H1 (cell line): ENCODE data around the gene CPNE8. TPM values are rescaled to one million over a fixed set of nuclear protein-coding genes. Genes with fewer than 3 reads are reported as not detected.

Experiments used
- CTCF ChIA-PET: fragments of 300-600 bp; sonication (Branson Sonifier 250); formaldehyde crosslinking; loops from one replicate; lab custom pipeline; 2021; ENCODE audit not compliant: partially characterized antibody; lab: Charles Lee
- POLR2A ChIA-PET: fragments of 300-600 bp; sonication (Branson Sonifier 250); formaldehyde crosslinking; loops from one replicate; lab custom pipeline; 2021; ENCODE audit warnings: inconsistent platforms; ENCODE audit not compliant: partially characterized antibody; lab: Charles Lee
- DNase-seq, 2 experiments: peaks; one replicate each; pipeline versions ENCODE4 v3.0.0 to v3.0.0-alpha.2; 2010 to 2022; ENCODE audit warnings: low spot score in 2 of 2, low read depth in 1 of 2, mixed read lengths in 1 of 2
- FAIRE-seq: peaks from 2 replicates; lab custom pipeline; 2011; peaks lifted over from hg19 to GRCh38; lab: Jason Lieb, UNC
- H2AFZ ChIP-seq: 2 replicates; pipeline ENCODE4 v1.8.1; 2012; ENCODE audit warnings: low read length, inconsistent platforms
- H2AK5ac ChIP-seq: 2 replicates; pipeline ENCODE4 v1.6.1; 2013; ENCODE audit warnings: low read depth, low read length
- H2BK120ac ChIP-seq: replicated peaks from 2 replicates; pipeline ENCODE3; 2013; ENCODE audit warnings: low read depth, low read length, inconsistent platforms
- H2BK12ac ChIP-seq: 2 replicates; pipeline ENCODE4 v1.6.1; 2013; ENCODE audit warnings: low read depth, low read length
- H2BK15ac ChIP-seq: 2 replicates; pipeline ENCODE4 v1.6.1; 2013; ENCODE audit warnings: low read length
- H2BK20ac ChIP-seq: 2 replicates; pipeline ENCODE4 v1.6.1; 2013; ENCODE audit warnings: low read length
- H2BK5ac ChIP-seq: 2 replicates; pipeline ENCODE4 v1.6.1; 2013; ENCODE audit warnings: low read depth, low read length
- H3K14ac ChIP-seq: 2 replicates; pipeline ENCODE4 v1.6.1; 2013; ENCODE audit warnings: inconsistent platforms; ENCODE audit not compliant: insufficient read length
- H3K18ac ChIP-seq: 2 replicates; pipeline ENCODE4 v1.6.1; 2013; ENCODE audit warnings: low read length; ENCODE audit errors: extremely low read depth
- H3K23ac ChIP-seq: 2 replicates; pipeline ENCODE4 v1.6.1; 2013; ENCODE audit warnings: inconsistent platforms; ENCODE audit not compliant: insufficient read length
- H3K23me2 ChIP-seq: 2 replicates; pipeline ENCODE4 v1.6.1; 2013; ENCODE audit warnings: low read depth, low read length
- H3K27ac ChIP-seq: 2 replicates; pipeline ENCODE4 v1.6.1; 2011; ENCODE audit warnings: low read depth, low read length, inconsistent platforms
- H3K27me3 ChIP-seq, 4 experiments: replicated peaks in 1 of 4; 1 replicate in 1 of 4; 2 replicates in 3 of 4; pipeline versions ENCODE4 v1.6.1 to v1.8.1; 2011 to 2013; ENCODE audit warnings: low read length in 3 of 4, mild to moderate bottlenecking in 3 of 4, inconsistent platforms in 2 of 4, mixed read lengths in 2 of 4, moderate library complexity in 1 of 4; ENCODE audit not compliant: control insufficient read depth in 3 of 4, insufficient read depth in 3 of 4; ENCODE audit errors: extremely low read depth in 1 of 4
- H3K36me3 ChIP-seq, 4 experiments: 2 replicates each; pipeline versions ENCODE4 v1.6.1 to v1.8.1; 2011 to 2013; ENCODE audit warnings: mild to moderate bottlenecking in 4 of 4, low read length in 3 of 4, moderate library complexity in 2 of 4, control low read depth in 1 of 4, inconsistent platforms in 1 of 4; ENCODE audit not compliant: insufficient read depth in 4 of 4, control insufficient read depth in 2 of 4
- H3K4ac ChIP-seq: replicated peaks from 2 replicates; pipeline ENCODE3; 2013; ENCODE audit warnings: low read length, low read depth, mixed read lengths, inconsistent platforms; ENCODE audit not compliant: insufficient read length
- H3K4me1 ChIP-seq, 4 experiments: replicated peaks in 1 of 4; 1 replicate in 1 of 4; 2 replicates in 3 of 4; pipeline versions ENCODE4 v1.6.1 to v1.8.1; 2011 to 2013; ENCODE audit warnings: low read length in 3 of 4, inconsistent platforms in 2 of 4, mixed read lengths in 1 of 4; ENCODE audit not compliant: insufficient read depth in 4 of 4, control insufficient read depth in 3 of 4
- H3K4me2 ChIP-seq, 2 experiments: 2 replicates each; pipeline versions ENCODE4 v1.6.1 to v1.8.1; 2011 to 2013; ENCODE audit warnings: low read depth in 2 of 2, low read length in 2 of 2, control low read depth in 1 of 2, inconsistent platforms in 1 of 2, mild to moderate bottlenecking in 1 of 2; ENCODE audit not compliant: insufficient read depth in 1 of 2
- H3K4me3 ChIP-seq, 4 experiments: fragments of 200-600, 300-600 bp in 1 of 4; sonication (generic), shearing (Covaris generic), sonication (Bioruptor Twin) in 1 of 4; 2 replicates each; pipeline versions ENCODE4 v1.5.1 to v1.8.1; 2011 to 2016; ENCODE audit warnings: low read length in 4 of 4, low read depth in 3 of 4, control low read depth in 2 of 4, inconsistent platforms in 2 of 4, mild to moderate bottlenecking in 2 of 4, mixed read lengths in 1 of 4, moderate library complexity in 1 of 4; ENCODE audit not compliant: insufficient read depth in 2 of 4; ENCODE audit errors: extremely low read depth in 1 of 4
- H3K56ac ChIP-seq: replicated peaks from 2 replicates; pipeline ENCODE3; 2013; ENCODE audit warnings: low read depth, mild to moderate bottlenecking, mixed read lengths, low read length, inconsistent platforms; ENCODE audit not compliant: insufficient read length
- H3K79me1 ChIP-seq: 2 replicates; pipeline ENCODE4 v1.6.1; 2013; ENCODE audit warnings: low read depth, low read length, control low read depth
- H3K79me2 ChIP-seq, 2 experiments: 2 replicates each; pipeline versions ENCODE4 v1.6.1 to v1.8.1; 2012 to 2013; ENCODE audit warnings: low read length in 2 of 2, mild to moderate bottlenecking in 2 of 2, inconsistent platforms in 1 of 2; ENCODE audit not compliant: insufficient read depth in 2 of 2, control insufficient read depth in 1 of 2
- H3K9ac ChIP-seq, 4 experiments: replicated peaks in 1 of 4; 1 replicate in 1 of 4; 2 replicates in 3 of 4; pipeline versions ENCODE4 v1.6.1 to v1.8.1; 2011 to 2013; ENCODE audit warnings: low read depth in 3 of 4, low read length in 3 of 4, control low read depth in 2 of 4, mild to moderate bottlenecking in 2 of 4, moderate library complexity in 2 of 4, inconsistent platforms in 1 of 4; ENCODE audit errors: extremely low read depth in 1 of 4
- H3K9me3 ChIP-seq, 2 experiments: 2 replicates each; pipeline versions ENCODE4 v1.6.1 to v1.8.1; 2012 to 2013; ENCODE audit warnings: mild to moderate bottlenecking in 2 of 2, moderate library complexity in 2 of 2, control low read depth in 1 of 2, inconsistent platforms in 1 of 2, low read depth in 1 of 2, low read length in 1 of 2, mixed read lengths in 1 of 2; ENCODE audit not compliant: insufficient read depth in 2 of 2
- H4K20me1 ChIP-seq, 2 experiments: replicated peaks in 1 of 2; 2 replicates each; pipeline versions ENCODE3 to v1.8.1; 2011 to 2013; ENCODE audit warnings: inconsistent platforms in 2 of 2, low read length in 2 of 2, mild to moderate bottlenecking in 1 of 2; ENCODE audit not compliant: insufficient read depth in 2 of 2, control insufficient read depth in 1 of 2
- H4K5ac ChIP-seq: 2 replicates; pipeline ENCODE4 v1.6.1; 2013; ENCODE audit warnings: low read length, low read depth, mixed read lengths, inconsistent platforms; ENCODE audit not compliant: insufficient read length
- H4K8ac ChIP-seq: 2 replicates; pipeline ENCODE4 v1.8.0; 2013; ENCODE audit warnings: mild to moderate bottlenecking, moderate library complexity, low read length, inconsistent platforms; ENCODE audit not compliant: insufficient read depth; ENCODE audit errors: extremely low read depth
- H4K91ac ChIP-seq: replicated peaks from 2 replicates; pipeline ENCODE3; 2013; ENCODE audit warnings: low read length, mixed read lengths, inconsistent platforms; ENCODE audit not compliant: insufficient read length
- EP300 ChIP-seq, 2 experiments: IDR thresholded peaks; 1 replicate in 1 of 2; 2 replicates in 1 of 2; pipeline ENCODE4 v1.6.1; 2011 to 2012; ENCODE audit warnings: low read depth in 2 of 2, low read length in 2 of 2, mild to moderate bottlenecking in 2 of 2, borderline replicate concordance in 1 of 2, inconsistent platforms in 1 of 2, moderate library complexity in 1 of 2
- EZH2 ChIP-seq: fragments of 200-600 bp; sonication (generic); IDR thresholded peaks from 2 replicates; pipeline ENCODE4 v1.7.1; 2012; ENCODE audit warnings: low read depth, mild to moderate bottlenecking, moderate library complexity, low read length, inconsistent platforms; ENCODE audit not compliant: severe bottlenecking
- KDM4A ChIP-seq: IDR thresholded peaks from one replicate; pipeline ENCODE4 v1.7.1; 2012; ENCODE audit warnings: low read depth, mild to moderate bottlenecking, moderate library complexity, low read length, inconsistent platforms; ENCODE audit not compliant: severe bottlenecking
- NANOG ChIP-seq: IDR thresholded peaks from 2 replicates; pipeline ENCODE4 v1.6.1; 2011; ENCODE audit warnings: low read length, low read depth, mild to moderate bottlenecking, inconsistent platforms; ENCODE audit not compliant: insufficient read depth, poor library complexity, severe bottlenecking
- PHF8 ChIP-seq: fragments of 200-600 bp; sonication (generic); conservative IDR thresholded peaks from 2 replicates; pipeline ENCODE4 v1.7.1; 2012; ENCODE audit warnings: low read depth, mild to moderate bottlenecking, inconsistent platforms, low read length, moderate library complexity
- POLR2A ChIP-seq, 2 experiments: IDR thresholded peaks; 1 replicate in 1 of 2; 2 replicates in 1 of 2; pipeline ENCODE4 v1.6.1; 2011; ENCODE audit warnings: low read depth in 2 of 2, low read length in 2 of 2, mild to moderate bottlenecking in 2 of 2; ENCODE audit errors: control extremely low read depth in 1 of 2
- POU5F1 ChIP-seq: IDR thresholded peaks from 2 replicates; pipeline ENCODE4 v1.6.1; 2011; ENCODE audit warnings: low read depth, mild to moderate bottlenecking, low read length, moderate library complexity
- RNF2 ChIP-seq: fragments of 200-900, 300-1000 bp; sonication (generic); IDR thresholded peaks from 2 replicates; pipeline ENCODE4 v1.7.1; 2016; ENCODE audit warnings: borderline replicate concordance, low read depth, mild to moderate bottlenecking, antibody characterized with exemption, low read length; ENCODE audit not compliant: poor library complexity, severe bottlenecking; ENCODE audit errors: missing control alignments
- SIRT6 ChIP-seq: IDR thresholded peaks from one replicate; pipeline ENCODE4 v1.7.1; 2012; ENCODE audit warnings: low read length, inconsistent platforms
- SP2 ChIP-seq: IDR thresholded peaks from 2 replicates; pipeline ENCODE4 v1.6.1; 2012; ENCODE audit warnings: mild to moderate bottlenecking, low read length, inconsistent platforms
- SP4 ChIP-seq: IDR thresholded peaks from 2 replicates; pipeline ENCODE4 v1.6.1; 2012; ENCODE audit warnings: low read length, inconsistent platforms
- SRF ChIP-seq: IDR thresholded peaks from 2 replicates; pipeline ENCODE4 v1.6.1; 2011; ENCODE audit warnings: mild to moderate bottlenecking, low read depth, low read length, moderate library complexity
- TBP ChIP-seq: IDR thresholded peaks from 2 replicates; pipeline ENCODE4 v1.6.1; 2011; ENCODE audit warnings: low read depth, low read length, improper control_type of control experiment
- USF2 ChIP-seq: IDR thresholded peaks from 2 replicates; pipeline ENCODE4 v1.6.1; 2011; ENCODE audit warnings: low read length, improper control_type of control experiment
- WGBS, 2 experiments: shearing (Covaris generic) in 1 of 2; methylation state at CpG; one replicate each; pipeline versions ENCODE4 v1.1.6 to v1.1.7; 2013 to 2015; ENCODE audit warnings: low lambda C conversion rate in 2 of 2, mixed read lengths in 2 of 2, inconsistent platforms in 1 of 2, low coverage in 1 of 2, missing lambda C conversion rate in 1 of 2; ENCODE audit not compliant: insufficient replicate concordance in 2 of 2, insufficient coverage in 1 of 2, insufficient read length in 1 of 2; ENCODE audit errors: extremely low coverage in 1 of 2, missing lambda C conversion rate in 1 of 2; 5-methylcytosine and 5-hydroxymethylcytosine counted together
- polyA plus RNA-seq, 7 experiments: library from polyadenylated mRNA; depleted of rRNA in 3 of 7; stranded (reverse) in 5 of 7; unstranded in 2 of 7; fragments of >200 nt in 5 of 7; fragments of 200-250 nt in 2 of 7; gene quantifications; 1 replicate in 5 of 7; 2 replicates in 1 of 7; 4 replicates in 1 of 7; pipeline versions ENCODE4 v1.2.1 to v1.2.3, GENCODE V29; 2011 to 2013; ENCODE audit warnings: missing spikeins in 2 of 7, mixed read lengths in 2 of 7
- total RNA-seq: library from RNA; stranded (reverse); fragmentation: NEBNext Ultra II Directional; extraction: Animal tissue kit (Norgen Biotek cat#: 25700); gene quantifications from 2 replicates; pipeline ENCODE4 v1.2.1, GENCODE V29; 2021

Gene CPNE8
- total and polyA plus RNA-seq, 2 of the 8 experiments (the other 6 are each of a cell fraction or from before 2014, with no cell fraction given) = 2.5 to 6.8 TPM

GRCh38 chr12:38736821-38737220, 168.6 kb downstream of the CPNE8 start:
- no peak overlapping the region for H2AK5ac ChIP-seq
- H3K27ac ChIP-seq = no peak overlapping the region
- H2BK5ac ChIP-seq = no peak overlapping the region
- TF ChIP-seq SIRT6 (no peak), USF2 (no peak), SP2 (no peak), EP300 (IDR thresholded peaks at IDR 0.05; ENCODE audit: borderline replicate concordance in 1 of 2, low read depth in 2 of 2, low read length in 2 of 2) (no peak), KDM4A (no peak), POU5F1 (no peak), EZH2 (no peak), RNF2 (no peak), NANOG (no peak), PHF8 (no peak), TBP (no peak), POLR2A (IDR thresholded peaks at IDR 0.05; ENCODE audit: control extremely low read depth in 1 of 2, low read depth in 2 of 2, low read length in 2 of 2) (no peak), SRF (no peak), SP4 (no peak)
- no peaks in the 10 kb centered on the region for H4K20me1 ChIP-seq
- no peak for DNase-seq
- WGBS, 2 experiments = 85% methylated on average over 3 of the region's 3 CpGs; no CpG with 5 or more reads in 1 of the 2 experiments
- H3K9me3 ChIP-seq = no peaks in the 10 kb centered on the region
- H4K5ac ChIP-seq = no peak overlapping the region
- no peak overlapping the region for H2BK12ac ChIP-seq
- no peaks in the 10 kb centered on the region for H3K79me1 ChIP-seq
- ChIA-PET POLR2A (no interaction called here), CTCF (no interaction called here)
- no peak overlapping the region for H2BK120ac ChIP-seq
- H4K8ac ChIP-seq = no peak overlapping the region
- H3K4me1 ChIP-seq = no peaks in the 10 kb centered on the region
- H4K91ac ChIP-seq = no peak overlapping the region
- no peaks in the 10 kb centered on the region for H3K23me2 ChIP-seq
- H3K56ac ChIP-seq = no peak overlapping the region
- no peak overlapping the region for H3K23ac ChIP-seq
- no peak overlapping the region for H2BK15ac ChIP-seq
- H3K36me3 ChIP-seq = no peaks in the 10 kb centered on the region
- no peak for FAIRE-seq
- no peaks in the 10 kb centered on the region for H3K79me2 ChIP-seq
- H3K18ac ChIP-seq = no peak overlapping the region
- no peak overlapping the region for H3K9ac ChIP-seq
- no peak overlapping the region for H3K4ac ChIP-seq
- no peak overlapping the region for H3K4me3 ChIP-seq
- H2AFZ ChIP-seq = no peak overlapping the region
- no peak overlapping the region for H3K14ac ChIP-seq
- H3K27me3 ChIP-seq = no peaks in the 10 kb centered on the region
- no peak overlapping the region for H3K4me2 ChIP-seq
- H2BK20ac ChIP-seq = no peak overlapping the region
